ENCODE results near the gene KIF12.

DNA sequence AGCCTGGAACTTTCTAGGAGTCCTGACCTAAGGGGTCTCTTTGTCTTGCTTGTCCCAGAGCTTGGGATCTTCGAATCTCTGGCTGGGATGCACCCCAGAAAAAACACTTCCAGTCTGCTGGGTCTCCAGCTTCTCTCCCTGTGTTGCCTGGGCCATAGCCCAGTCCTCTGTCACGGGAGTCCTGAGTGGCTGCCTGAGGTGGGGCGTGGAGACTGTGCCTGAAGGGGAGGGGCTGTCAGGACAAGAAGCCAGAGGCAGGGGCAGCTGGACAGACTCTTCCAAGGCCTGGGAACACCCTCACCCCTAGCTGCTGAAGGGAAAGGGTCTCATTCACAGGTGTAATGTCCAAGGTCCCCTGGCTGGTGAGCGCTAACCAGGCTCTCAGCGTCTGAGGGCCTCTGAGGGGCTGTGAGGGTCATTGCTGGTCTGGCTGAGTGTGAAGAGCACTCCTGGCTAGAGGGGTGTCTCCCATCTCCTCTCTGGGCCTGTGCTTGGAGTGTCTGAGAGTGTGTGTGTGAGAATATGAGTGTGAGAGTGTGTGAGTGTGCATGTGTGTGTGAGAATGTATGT lies 35.8 kb upstream of the KIF12 start:
- no peak for TF ChIP-seq POLR2A (IDR thresholded peaks at IDR 0.05; ENCODE audit: control extremely low read depth in 1 of 2, low read depth in 2 of 2, low read length in 2 of 2)
- TF ChIP-seq SUZ12 (IDR thresholded peaks at IDR 0.05; ENCODE audit: low read length) = no peak
- TF ChIP-seq, protein P1, sequence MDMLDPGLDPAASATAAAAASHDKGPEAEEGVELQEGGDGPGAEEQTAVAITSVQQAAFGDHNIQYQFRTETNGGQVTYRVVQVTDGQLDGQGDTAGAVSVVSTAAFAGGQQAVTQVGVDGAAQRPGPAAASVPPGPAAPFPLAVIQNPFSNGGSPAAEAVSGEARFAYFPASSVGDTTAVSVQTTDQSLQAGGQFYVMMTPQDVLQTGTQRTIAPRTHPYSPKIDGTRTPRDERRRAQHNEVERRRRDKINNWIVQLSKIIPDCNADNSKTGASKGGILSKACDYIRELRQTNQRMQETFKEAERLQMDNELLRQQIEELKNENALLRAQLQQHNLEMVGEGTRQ (IDR thresholded peaks at IDR 0.05; ENCODE audit: low read length) = no peak
- no peak for TF ChIP-seq ZNF274 (IDR thresholded peaks at IDR 0.05; ENCODE audit: borderline replicate concordance, extremely low read depth, low read length)
- TF ChIP-seq, protein P2, sequence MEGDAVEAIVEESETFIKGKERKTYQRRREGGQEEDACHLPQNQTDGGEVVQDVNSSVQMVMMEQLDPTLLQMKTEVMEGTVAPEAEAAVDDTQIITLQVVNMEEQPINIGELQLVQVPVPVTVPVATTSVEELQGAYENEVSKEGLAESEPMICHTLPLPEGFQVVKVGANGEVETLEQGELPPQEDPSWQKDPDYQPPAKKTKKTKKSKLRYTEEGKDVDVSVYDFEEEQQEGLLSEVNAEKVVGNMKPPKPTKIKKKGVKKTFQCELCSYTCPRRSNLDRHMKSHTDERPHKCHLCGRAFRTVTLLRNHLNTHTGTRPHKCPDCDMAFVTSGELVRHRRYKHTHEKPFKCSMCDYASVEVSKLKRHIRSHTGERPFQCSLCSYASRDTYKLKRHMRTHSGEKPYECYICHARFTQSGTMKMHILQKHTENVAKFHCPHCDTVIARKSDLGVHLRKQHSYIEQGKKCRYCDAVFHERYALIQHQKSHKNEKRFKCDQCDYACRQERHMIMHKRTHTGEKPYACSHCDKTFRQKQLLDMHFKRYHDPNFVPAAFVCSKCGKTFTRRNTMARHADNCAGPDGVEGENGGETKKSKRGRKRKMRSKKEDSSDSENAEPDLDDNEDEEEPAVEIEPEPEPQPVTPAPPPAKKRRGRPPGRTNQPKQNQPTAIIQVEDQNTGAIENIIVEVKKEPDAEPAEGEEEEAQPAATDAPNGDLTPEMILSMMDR (IDR thresholded peaks at IDR 0.05; ENCODE audit: control extremely low read depth in 1 of 3, insufficient read depth in 1 of 3, low read depth in 1 of 3, low read length in 3 of 3) = no peak
- TF ChIP-seq KDM5A (IDR thresholded peaks at IDR 0.05; ENCODE audit: low read length) = no peak
- TF ChIP-seq BRCA1 (IDR thresholded peaks at IDR 0.05; ENCODE audit: low read depth, low read length) = no peak

Measured in H1 (cell line).